RPMI7951 (cell line): ENCODE results near the gene CAP1. TPM values are rescaled to one million over a fixed set of nuclear protein-coding genes. Genes with fewer than 3 reads are reported as not detected.
"Not testable (repeated sequence)": the region's sequence is repeated elsewhere in the genome, so short reads cannot be mapped to it uniquely, and the experiment has no call there.

ENCODE experiments used
- DNase-seq: peaks from one replicate; pipeline ENCODE4 v3.0.0-alpha.2; 2012; ENCODE audit warnings: low read depth
- total RNA-seq: library from RNA; depleted of rRNA; stranded (reverse); fragments of >200 nt; shearing (Covaris generic); gene quantifications from 2 replicates; pipeline ENCODE4 v1.2.3, GENCODE V29; 2014

The CAP1 gene
- total RNA-seq, 1 experiment from 2014 or later, result 593 TPM

DNA sequence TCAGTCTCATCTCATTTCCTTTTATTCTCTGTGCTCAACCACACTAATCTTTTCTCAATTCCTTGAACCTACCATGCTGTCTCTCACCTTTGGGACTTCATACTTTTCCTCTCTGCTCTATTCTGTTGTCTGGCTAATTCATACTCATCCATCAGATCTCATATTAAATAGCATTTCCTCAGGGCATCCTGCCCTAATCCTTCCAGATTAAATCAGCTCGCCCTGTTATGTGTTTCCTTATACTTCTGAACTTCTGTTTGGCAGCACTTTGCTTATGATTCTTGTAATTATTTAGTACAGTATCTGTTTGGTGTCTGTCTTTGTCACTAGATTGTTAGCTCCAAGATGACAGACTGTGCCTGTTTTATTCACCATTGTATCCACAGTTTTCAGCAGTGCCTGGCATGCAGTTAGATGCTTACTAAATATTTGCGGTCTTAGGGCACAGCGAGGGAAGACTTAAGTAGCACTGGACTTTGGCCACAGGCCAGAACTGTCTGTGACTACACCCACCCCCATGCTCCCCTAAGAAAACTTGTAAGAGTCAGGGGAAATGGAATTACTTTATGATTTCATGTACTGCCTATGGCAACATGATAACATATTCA, 9.9 kb upstream of the CAP1 start:
- peak; percentile 76 for DNase-seq

- peak; percentile 65 for DNase-seq
These were observed 8.2 kb upstream of the CAP1 start for GRCh38 chr1:40032240-40032891.

GRCh38 chr1:40034869-40035268, 5.7 kb upstream of the CAP1 start:
- DNase-seq, result no peak

DNA sequence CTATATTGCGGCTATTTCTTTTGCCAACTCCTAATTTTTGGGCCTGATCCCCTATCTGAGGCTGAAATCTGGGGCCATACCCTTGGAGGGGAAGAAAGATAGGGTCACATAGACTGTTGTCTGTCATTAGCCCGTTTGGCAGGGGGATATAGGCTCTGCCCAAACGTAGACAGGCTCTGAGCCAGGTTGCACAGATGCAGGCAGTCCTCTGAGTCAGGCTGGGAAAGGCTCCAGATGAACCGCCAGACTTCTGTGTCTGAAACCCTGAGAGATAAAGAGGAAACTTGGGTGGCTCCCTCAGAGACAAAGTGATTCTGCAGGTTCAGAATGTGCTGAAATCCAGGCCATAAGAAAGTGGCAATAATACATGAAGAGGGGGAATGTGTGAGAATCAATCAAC, 4.0 kb upstream of the CAP1 start:
- DNase-seq, result peak; percentile 85

- not testable (repeated sequence) for DNase-seq
These were observed 3.3 kb upstream of the CAP1 start for GRCh38 chr1:40037254-40037653.

DNA sequence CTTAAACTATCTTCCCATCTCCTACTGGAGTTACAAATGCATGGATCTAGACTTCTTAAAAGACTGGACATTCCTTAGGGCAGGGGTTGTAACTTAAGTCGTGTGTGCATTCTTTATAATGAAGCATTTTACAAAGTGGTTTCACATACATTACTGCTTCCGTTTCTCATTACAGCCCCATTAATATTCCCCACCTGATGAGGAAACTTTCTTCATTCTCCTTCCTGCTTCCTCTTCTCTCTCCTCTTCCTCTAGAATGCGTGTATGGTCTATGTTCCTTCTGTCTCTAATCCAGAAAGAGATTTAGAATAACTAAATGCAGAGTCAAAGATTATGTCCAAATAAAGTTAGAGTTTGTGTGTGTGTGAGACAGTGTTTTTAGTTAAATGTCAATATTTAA, 1.8 kb upstream of the CAP1 start:
- no peak for DNase-seq

DNA sequence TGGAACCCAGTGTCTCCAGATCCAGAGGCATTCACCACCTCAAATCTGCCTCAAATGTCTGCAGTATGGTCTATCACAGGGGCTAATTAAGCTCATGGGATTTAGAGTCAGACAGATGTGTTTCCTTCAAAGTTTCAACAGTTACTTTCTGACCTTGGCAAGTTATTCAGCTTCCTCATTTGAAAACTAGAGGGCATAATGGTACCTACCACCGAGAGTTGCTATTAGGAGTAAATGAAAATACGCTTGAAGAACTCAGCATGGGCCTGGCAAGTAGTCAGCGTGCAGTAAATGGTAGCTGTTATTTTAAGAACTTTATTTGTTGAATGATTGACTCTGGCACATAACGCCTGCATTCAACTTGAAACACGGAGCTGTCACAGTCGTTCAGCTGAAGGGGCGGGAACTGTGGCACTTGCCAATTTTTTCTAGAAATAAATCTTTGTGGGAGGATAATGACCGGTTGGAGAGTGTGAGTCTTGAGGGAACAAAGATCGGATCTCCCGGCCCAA, 1.2 kb upstream of the CAP1 start:
- DNase-seq, result no peak

DNA sequence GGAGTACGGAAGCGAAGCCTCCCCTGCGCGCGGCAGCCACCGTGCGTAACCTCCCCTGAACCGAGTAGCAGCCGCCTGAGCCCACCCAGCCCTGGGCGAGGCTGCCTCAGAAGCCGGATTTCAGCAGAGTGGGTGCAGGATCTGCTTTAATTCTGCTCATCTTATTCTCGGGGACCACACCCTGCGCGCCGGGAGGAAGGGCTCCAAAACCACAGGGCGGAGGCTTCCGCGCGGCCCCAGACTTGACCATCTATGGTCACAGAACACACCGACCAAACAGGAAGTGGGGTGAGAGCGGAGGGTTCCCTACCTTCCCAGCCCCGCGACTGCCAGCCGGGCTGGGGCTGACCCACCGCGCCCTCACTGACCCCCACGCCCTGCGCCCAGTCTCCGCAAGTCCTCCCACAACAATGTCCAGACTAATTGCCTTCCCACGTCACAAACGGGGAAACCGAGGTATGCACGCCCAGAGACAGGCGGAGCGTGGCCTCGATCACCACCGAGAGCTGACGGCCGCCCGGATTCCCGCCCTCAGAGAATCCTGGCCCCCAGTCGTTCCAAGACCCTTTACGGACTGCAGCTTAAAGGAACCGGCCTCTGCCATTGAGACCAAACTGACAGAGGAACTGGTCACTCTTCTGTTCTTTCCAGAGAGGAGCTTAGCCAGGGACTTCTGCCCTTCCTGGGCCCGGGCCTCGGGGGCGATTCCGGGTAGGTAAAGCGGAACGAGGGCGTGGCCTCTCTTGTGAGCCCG, 595 bp upstream of the CAP1 start:
- peak; percentile 97 for DNase-seq

- no peak for DNase-seq
These were observed 923 bp downstream of the CAP1 start for GRCh38 chr1:40041466-40041838.

DNA sequence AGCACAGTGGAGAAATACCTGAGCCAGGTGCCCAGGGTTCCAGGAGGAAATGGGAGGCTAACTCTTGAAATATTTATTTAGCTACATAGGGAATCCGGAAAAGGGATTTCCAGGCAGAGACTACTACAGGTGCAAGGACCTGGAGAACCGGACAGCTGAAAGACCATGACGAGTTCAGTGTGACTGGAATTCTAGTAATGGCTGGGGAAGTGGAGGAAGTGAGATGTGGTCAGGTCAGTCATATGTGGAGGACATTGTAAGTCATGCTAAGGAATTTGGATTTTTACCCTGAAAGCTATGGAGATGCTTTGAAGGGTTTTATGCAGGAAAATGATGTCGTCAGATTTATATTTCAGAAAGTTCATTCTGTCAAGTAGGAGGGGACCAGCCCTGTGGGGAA, 1.8 kb downstream of the CAP1 start:
- peak; percentile 40 for DNase-seq

GRCh38 chr1:40044110-40044509, 3.6 kb downstream of the CAP1 start:
- no peak for DNase-seq

GRCh38 chr1:40045182-40045581, 4.7 kb downstream of the CAP1 start:
- no peak for DNase-seq

- no peak for DNase-seq
These were observed 5.2 kb downstream of the CAP1 start for GRCh38 chr1:40045766-40046165.

DNA sequence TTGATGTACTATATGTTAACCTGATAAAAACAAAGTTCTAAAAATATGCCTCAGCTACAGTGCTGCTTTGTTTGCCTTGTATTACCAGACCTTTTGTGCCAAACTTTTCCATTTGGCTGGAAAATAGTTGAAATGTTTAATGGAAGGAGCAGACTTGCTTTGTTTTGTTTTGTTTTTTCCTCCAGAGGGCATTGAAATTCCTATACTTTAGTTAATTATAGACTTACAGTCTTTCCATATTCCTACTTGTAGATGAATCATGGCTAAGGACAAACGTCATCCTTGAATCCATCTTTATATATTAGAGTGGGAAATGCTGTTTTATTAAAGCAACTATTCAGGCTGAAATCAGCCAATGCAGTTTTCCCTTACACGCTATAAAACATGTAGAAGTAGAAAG, 6.7 kb downstream of the CAP1 start:
- no peak for DNase-seq

- no peak for DNase-seq
These were observed 7.2 kb downstream of the CAP1 start for GRCh38 chr1:40047769-40048168.

GRCh38 chr1:40049725-40050124, 9.2 kb downstream of the CAP1 start:
- no peak for DNase-seq

DNA sequence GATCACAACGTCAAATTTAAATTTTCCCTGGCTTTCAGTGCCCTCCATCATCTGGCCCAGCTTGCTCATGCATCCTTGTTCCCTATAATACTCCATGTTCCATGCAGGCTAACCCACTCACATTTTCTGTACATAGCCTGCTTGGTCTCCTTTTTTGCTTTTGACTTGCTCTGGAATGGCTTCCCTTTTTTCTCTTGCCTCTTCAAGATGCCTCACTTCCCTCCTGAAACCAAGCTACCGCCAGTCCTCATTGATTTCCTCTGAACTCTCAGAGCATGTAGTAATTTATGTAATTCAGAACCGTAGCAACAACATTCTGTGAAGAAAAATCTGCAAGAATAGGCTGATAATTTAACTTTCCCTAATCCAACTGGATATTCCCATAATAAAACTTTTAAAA, 10.3 kb downstream of the CAP1 start:
- no peak for DNase-seq

- DNase-seq, result no peak
These were observed 12.8 kb downstream of the CAP1 start for GRCh38 chr1:40053138-40053887.

DNA sequence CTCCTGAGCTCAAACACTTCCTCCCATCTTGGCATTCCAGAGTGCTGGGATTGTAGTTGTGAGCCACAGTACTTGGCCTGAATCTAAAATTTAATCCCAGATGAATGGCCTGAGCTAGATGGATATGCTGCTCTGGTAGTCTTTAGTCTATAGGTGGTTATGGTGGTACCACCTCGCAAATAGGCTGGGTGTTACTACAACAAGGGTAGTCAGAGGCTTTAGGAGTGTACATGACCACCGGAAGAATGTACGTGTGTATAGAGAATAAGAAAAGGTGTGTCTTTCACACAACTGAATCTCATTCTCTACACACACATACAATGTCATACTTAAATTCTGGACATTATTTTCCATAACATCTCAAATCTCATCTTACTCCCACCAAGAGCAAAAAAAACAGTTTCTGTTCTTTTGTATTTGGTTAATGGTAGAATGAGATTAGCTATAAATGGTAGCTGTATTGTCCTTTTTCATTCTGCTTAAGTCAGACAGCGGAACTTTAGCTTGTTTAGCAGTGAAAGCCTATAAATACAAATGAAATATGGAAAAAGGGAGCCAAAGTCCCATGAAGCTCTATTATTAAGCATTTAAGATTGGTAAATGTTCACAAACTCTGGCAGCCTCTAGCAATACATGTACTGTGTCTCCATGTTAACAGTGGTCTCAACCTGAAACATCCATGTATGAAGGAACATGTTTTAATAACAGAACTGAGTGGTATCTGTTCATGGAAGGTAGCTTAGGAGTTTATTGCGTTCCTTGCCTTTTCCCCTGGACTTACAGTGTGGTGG, 16.2 kb downstream of the CAP1 start:
- DNase-seq, result no peak

DNA sequence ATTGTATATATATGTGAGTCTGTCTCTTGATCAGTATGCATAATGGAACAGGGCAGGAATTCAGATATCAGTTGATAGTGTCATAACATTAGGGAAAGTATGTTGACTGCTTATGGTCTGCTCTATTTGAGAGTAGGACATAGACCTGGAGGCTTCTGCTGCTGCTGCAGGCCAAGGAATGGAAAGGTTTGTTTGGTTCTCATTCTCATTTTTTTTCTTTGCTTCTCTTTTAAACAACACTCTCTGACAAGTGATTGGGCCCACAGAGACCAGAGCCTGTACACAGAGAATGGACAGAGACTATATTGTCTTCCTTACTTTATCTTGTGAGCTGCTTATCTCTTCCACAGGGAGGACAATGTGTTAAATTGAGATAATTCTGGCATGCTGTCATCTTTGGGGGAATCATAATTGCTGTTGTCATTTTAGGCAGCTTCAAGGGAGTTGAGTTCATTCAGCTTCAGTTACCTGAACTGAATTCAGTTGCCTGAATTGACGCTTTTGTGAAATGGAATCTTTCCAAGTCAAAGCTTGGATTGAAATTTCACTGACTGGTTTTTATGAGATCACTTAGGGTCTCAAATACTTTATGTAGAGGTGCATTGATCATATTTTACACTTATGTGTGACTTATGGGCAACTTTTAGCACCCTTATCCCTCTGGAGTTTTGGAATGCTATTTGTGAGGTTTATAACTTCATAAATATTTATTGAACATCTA, 16.9 kb downstream of the CAP1 start:
- DNase-seq, result no peak

GRCh38 chr1:40058097-40058452, 17.5 kb downstream of the CAP1 start:
- DNase-seq, result no peak
